Measurements from ENCODE around the gene NCAPD3.
"Not testable (repeated sequence)": the region's sequence is repeated elsewhere in the genome, so short reads cannot be mapped to it uniquely, and the experiment has no call there.

NCAPD3 gene

GRCh38 chr11:134226806-134227325, 3.1 kb upstream of the NCAPD3 start:
- DNase-seq (ENCODE audit: low read depth), result no peak

GRCh38 chr11:134224710-134225664, 1.2 kb upstream of the NCAPD3 start:
- DNase-seq (ENCODE audit: low read depth), result peak; percentile 31

GRCh38 chr11:134223121-134223520, 646 bp downstream of the NCAPD3 start:
- DNase-seq (ENCODE audit: low read depth), result no peak

GRCh38 chr11:134216816-134217215, 7.0 kb downstream of the NCAPD3 start:
- no peak for DNase-seq (ENCODE audit: low read depth)

GRCh38 chr11:134215836-134216235, 7.9 kb downstream of the NCAPD3 start:
- DNase-seq (ENCODE audit: low read depth), result no peak

GRCh38 chr11:134207538-134208239, 16.1 kb downstream of the NCAPD3 start:
- peak; percentile 49 for DNase-seq (ENCODE audit: low read depth)

GRCh38 chr11:134206185-134206584, 17.6 kb downstream of the NCAPD3 start:
- DNase-seq (ENCODE audit: low read depth), result no peak

- no peak for DNase-seq (ENCODE audit: low read depth)
These were observed 18.0 kb downstream of the NCAPD3 start for GRCh38 chr11:134205729-134206128.

GRCh38 chr11:134202661-134203060, 21.1 kb downstream of the NCAPD3 start:
- DNase-seq (ENCODE audit: low read depth), result no peak

- no peak for DNase-seq (ENCODE audit: low read depth)
These were observed 23.1 kb downstream of the NCAPD3 start for GRCh38 chr11:134200688-134201087.

- no peak for DNase-seq (ENCODE audit: low read depth)
These were observed 24.2 kb downstream of the NCAPD3 start for GRCh38 chr11:134199531-134199930.

- DNase-seq (ENCODE audit: low read depth), result no peak
These were observed 27.0 kb downstream of the NCAPD3 start for GRCh38 chr11:134196756-134197155.

GRCh38 chr11:134188092-134188491, 35.7 kb downstream of the NCAPD3 start:
- DNase-seq (ENCODE audit: low read depth), result not testable (repeated sequence)

GRCh38 chr11:134181707-134182106, 42.1 kb downstream of the NCAPD3 start:
- no peak for DNase-seq (ENCODE audit: low read depth)

- no peak for DNase-seq (ENCODE audit: low read depth)
These were observed 45.6 kb downstream of the NCAPD3 start for GRCh38 chr11:134178032-134178674.

- no peak for DNase-seq (ENCODE audit: low read depth)
These were observed 47.5 kb downstream of the NCAPD3 start for GRCh38 chr11:134176284-134176683.

GRCh38 chr11:134173296-134173695, 50.5 kb downstream of the NCAPD3 start:
- no peak for DNase-seq (ENCODE audit: low read depth)

GRCh38 chr11:134171951-134172350, 51.8 kb downstream of the NCAPD3 start:
- no peak for DNase-seq (ENCODE audit: low read depth)

- no peak for DNase-seq (ENCODE audit: low read depth)
These were observed 52.9 kb downstream of the NCAPD3 start for GRCh38 chr11:134170919-134171281.

- DNase-seq (ENCODE audit: low read depth), result no peak
These were observed 53.4 kb downstream of the NCAPD3 start for GRCh38 chr11:134170177-134170918.

GRCh38 chr11:134164490-134165370, 59.0 kb downstream of the NCAPD3 start:
- no peak for DNase-seq (ENCODE audit: low read depth)

Data from T follicular helper cell (primary cell).